ENCODE results near the gene CASZ1.

DNA sequence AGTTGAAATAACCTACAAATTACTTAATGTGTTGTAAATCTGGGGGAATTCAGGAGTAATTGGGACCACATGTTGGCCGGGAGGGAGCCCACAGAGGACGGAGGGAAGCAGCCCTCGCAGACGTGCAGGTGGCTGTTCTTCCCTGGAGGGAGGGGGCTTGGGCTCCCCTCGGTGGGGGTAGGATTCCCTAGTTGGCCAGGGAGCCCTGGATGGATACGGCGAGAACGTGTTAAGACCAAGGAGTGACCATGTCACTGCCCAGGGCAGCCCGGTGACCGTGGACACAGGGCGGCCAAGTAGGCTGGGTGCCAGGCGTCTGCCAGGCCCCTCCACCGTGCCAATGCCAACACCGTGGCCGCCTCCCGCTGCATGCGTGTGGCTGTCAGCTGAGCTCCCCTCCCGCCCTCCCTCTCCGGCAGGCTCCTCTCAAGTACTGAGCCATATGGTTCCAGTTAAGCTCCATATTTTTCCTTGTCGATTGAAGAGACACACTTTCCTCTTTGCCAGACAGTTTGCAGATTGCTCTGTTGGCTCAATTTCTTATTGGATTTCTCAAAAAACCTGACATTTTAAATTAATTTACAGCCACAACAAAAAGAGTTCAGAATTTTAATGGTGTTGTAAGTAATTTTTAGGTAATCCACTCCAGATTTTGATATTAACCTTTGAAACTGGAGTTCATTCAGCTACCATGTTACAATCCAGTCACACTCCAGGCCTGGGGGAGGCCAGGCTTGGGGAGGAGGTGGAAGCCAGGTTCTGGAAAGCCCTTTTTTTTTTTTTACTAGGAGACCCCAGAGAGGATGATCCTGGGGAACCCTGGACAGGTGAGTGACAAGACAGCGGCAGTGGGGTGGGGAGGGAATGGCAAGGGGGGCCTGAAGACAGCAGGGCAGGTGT, 71.2 kb downstream of the CASZ1 start:
- no peak for TF ChIP-seq EZH2 (IDR thresholded peaks at IDR 0.05)
- TF ChIP-seq, protein P1, sequence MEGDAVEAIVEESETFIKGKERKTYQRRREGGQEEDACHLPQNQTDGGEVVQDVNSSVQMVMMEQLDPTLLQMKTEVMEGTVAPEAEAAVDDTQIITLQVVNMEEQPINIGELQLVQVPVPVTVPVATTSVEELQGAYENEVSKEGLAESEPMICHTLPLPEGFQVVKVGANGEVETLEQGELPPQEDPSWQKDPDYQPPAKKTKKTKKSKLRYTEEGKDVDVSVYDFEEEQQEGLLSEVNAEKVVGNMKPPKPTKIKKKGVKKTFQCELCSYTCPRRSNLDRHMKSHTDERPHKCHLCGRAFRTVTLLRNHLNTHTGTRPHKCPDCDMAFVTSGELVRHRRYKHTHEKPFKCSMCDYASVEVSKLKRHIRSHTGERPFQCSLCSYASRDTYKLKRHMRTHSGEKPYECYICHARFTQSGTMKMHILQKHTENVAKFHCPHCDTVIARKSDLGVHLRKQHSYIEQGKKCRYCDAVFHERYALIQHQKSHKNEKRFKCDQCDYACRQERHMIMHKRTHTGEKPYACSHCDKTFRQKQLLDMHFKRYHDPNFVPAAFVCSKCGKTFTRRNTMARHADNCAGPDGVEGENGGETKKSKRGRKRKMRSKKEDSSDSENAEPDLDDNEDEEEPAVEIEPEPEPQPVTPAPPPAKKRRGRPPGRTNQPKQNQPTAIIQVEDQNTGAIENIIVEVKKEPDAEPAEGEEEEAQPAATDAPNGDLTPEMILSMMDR (IDR thresholded peaks at IDR 0.05): no peak

Measured in neural progenitor cell (in vitro differentiated cells).